ENCODE measurements around the gene PHAF1. TPM values are rescaled to one million over a fixed set of nuclear protein-coding genes. Genes with fewer than 3 reads are reported as not detected.

PHAF1 gene
- total and polyA plus RNA-seq, 9 of the 15 experiments (the other 6 are each of a cell fraction or from before 2014, with no cell fraction given): 5.1 to 25.4 (median 13.8) TPM

- Histone ChIP-seq H3K9ac (ENCODE audit: insufficient read depth in 1 of 2, low read depth in 2 of 2, low read length in 2 of 2) (peak overlapping the region in 1 of 2 experiments; percentile 61; a peak in 1 of 4 replicates), H3K9me3 (replicated peaks; ENCODE audit: control insufficient read depth, insufficient read depth, low read depth, low read length) (no peaks in the 10 kb centered on the region), H3K4me1 (replicated peaks in 1 of 2; ENCODE audit: control insufficient read depth in 2 of 2, insufficient read depth in 2 of 2, low read length in 2 of 2) (peaks cover 12 to 18% of the 10 kb centered on the region in 2 experiments; a peak in 3 of 5 replicates), H3K79me2 (ENCODE audit: control insufficient read depth, insufficient read depth, low read length) (peaks cover 59% of the 10 kb centered on the region), H2AFZ (ENCODE audit: low read depth, low read length) (no peak overlapping the region), H3K4me2 (ENCODE audit: insufficient read depth, low read length) (no peak overlapping the region), H3K27ac (ENCODE audit: extremely low read depth, low read depth, low read length) (no peak overlapping the region), H4K20me1 (replicated peaks; ENCODE audit: control insufficient read depth, insufficient read depth, low read length) (peaks cover 3% of the 10 kb centered on the region; the same call in 1 of the 2 replicates), H3K27me3 (ENCODE audit: control insufficient read depth in 2 of 2, insufficient read depth in 2 of 2, low read length in 2 of 2) (no peaks in the 10 kb centered on the region), H3K36me3 (ENCODE audit: control insufficient read depth, insufficient read depth, low read length) (peaks cover 44% of the 10 kb centered on the region), H3K4me3 (no peak overlapping the region), H3K9me1 (ENCODE audit: control insufficient read depth, insufficient read depth, low read length) (no peaks in the 10 kb centered on the region)
- no TSS peak for BruUV-seq (replicated peaks)
- FAIRE-seq: no peak
- ChIA-PET CTCF (ENCODE audit: low intra/inter-chr PET ratio) (no interaction called here), POLR2A (interaction anchor here (1.6 kb wide), 1 partner anchor 11 kb away, joined by 3 read pairs; no protein-coding TSS in a partner anchor)
- WGBS (ENCODE audit: insufficient coverage, low coverage, missing lambda C conversion rate): 70% methylated on average over 6 of the region's 7 CpGs
- intact Hi-C loops (cut with micrococcal nuclease) (no loop called here), in situ Hi-C loops (cut with MboI) (no loop called here)
- no peak for ATAC-seq
- TF ChIP-seq ESRRB (CRISPR knock-in tag; IDR thresholded peaks at IDR 0.05; ENCODE audit: borderline replicate concordance): no peak
- peak; percentile 46; the same call in 1 of the 2 replicates for TF ChIP-seq FOSL1 (tag; conservative IDR thresholded peaks at IDR 0.05)
- TF ChIP-seq SPI1 (IDR thresholded peaks at IDR 0.05; ENCODE audit: borderline replicate concordance, low read depth, low read length): 0 out of 2 replicates have a peak, but pooled peaks have one; percentile 3
- 0 out of 2 replicates have a peak, but pooled peaks have one; percentile 40 for TF ChIP-seq LEF1 (IDR thresholded peaks at IDR 0.05)
- no peak for DNase-seq (ENCODE audit: extremely low read depth in 1 of 4, low spot score in 3 of 4)
These were observed 5.9 kb downstream of the PHAF1 start for GRCh38 chr16:67115639-67116038.

Measured in K562 (cell line).